Measurements from ENCODE around the gene TEKT2. TPM values are rescaled to one million over a fixed set of nuclear protein-coding genes. Genes with fewer than 3 reads are reported as not detected.

TEKT2 gene
- total RNA-seq, 2 donors from 2014 or later = not detected

Other genes starting within 250 kb of the TEKT2 start
- gene AGO1, start 200.9 kb upstream of the TEKT2 start, total RNA-seq = 10 to 100 TPM; 25.3 to 27.9 TPM
- 10 to 100 TPM; 27.6 to 45.5 TPM for gene AGO3, start 153.0 kb upstream of the TEKT2 start, total RNA-seq
- 10 to 100 TPM; 16.4 to 18.6 TPM for gene ADPRS, start 4.8 kb downstream of the TEKT2 start, total RNA-seq
- 10 to 100 TPM; 33.2 to 35.9 TPM for gene COL8A2, start 41.1 kb downstream of the TEKT2 start, total RNA-seq
- gene TRAPPC3, start 65.4 kb downstream of the TEKT2 start, total RNA-seq = 10 to 100 TPM; 51.4 to 54.7 TPM
- gene MAP7D1, start 72.1 kb downstream of the TEKT2 start, total RNA-seq = 100 to 1,000 TPM; 130 to 167 TPM
- gene THRAP3, start 140.3 kb downstream of the TEKT2 start, total RNA-seq = 10 to 100 TPM; 76.6 to 79.1 TPM
- 1 to 10 TPM; 1.6 to 2.8 TPM for gene SH3D21, start 222.3 kb downstream of the TEKT2 start, total RNA-seq
- 10 to 100 TPM; 38.0 to 39.5 TPM for gene EVA1B, start 239.6 kb downstream of the TEKT2 start, total RNA-seq